Activated naive CD4-positive, alpha-beta T cell treated with anti-CD3 and anti-CD28 coated beads, Interleukin-2, amount 50 U/mL, for 24 hours (primary cell): ENCODE data around the gene RXRA.

Experiments used
- H3K27ac Mint-ChIP-seq: one replicate; pipeline ENCODE4 v1.8.0; 2021; ENCODE audit warnings: mild to moderate bottlenecking, mixed read lengths
- H3K27me3 Mint-ChIP-seq: one replicate; pipeline ENCODE4 v1.8.0; 2021; ENCODE audit warnings: mixed read lengths
- H3K36me3 Mint-ChIP-seq: one replicate; pipeline ENCODE4 v1.8.0; 2021; ENCODE audit warnings: mixed read lengths
- H3K4me1 Mint-ChIP-seq: one replicate; pipeline ENCODE4 v1.8.0; 2021; ENCODE audit warnings: mixed read lengths
- H3K4me3 Mint-ChIP-seq: one replicate; pipeline ENCODE4 v1.8.0; 2021; ENCODE audit warnings: mild to moderate bottlenecking, mixed read lengths
- H3K9me3 Mint-ChIP-seq: one replicate; pipeline ENCODE4 v1.8.0; 2021; ENCODE audit warnings: mixed read lengths

The RXRA gene

GRCh38 chr9:134324359-134325095 lies 1.7 kb upstream of the RXRA start:
- peaks cover 10% of the 10 kb centered on the region for H3K4me1 Mint-ChIP-seq
- H3K9me3 Mint-ChIP-seq = no peaks in the 10 kb centered on the region
- H3K27me3 Mint-ChIP-seq = no peaks in the 10 kb centered on the region
- H3K36me3 Mint-ChIP-seq = no peaks in the 10 kb centered on the region
- peak overlapping the region; percentile 23 for H3K27ac Mint-ChIP-seq
- H3K4me3 Mint-ChIP-seq = peak overlapping the region; percentile 60

- peaks cover 10% of the 10 kb centered on the region for H3K4me1 Mint-ChIP-seq
- no peaks in the 10 kb centered on the region for H3K27me3 Mint-ChIP-seq
- H3K4me3 Mint-ChIP-seq = peak overlapping the region; percentile 74
- no peak overlapping the region for H3K27ac Mint-ChIP-seq
- no peaks in the 10 kb centered on the region for H3K9me3 Mint-ChIP-seq
- no peaks in the 10 kb centered on the region for H3K36me3 Mint-ChIP-seq
These were observed 1.0 kb upstream of the RXRA start for GRCh38 chr9:134325096-134325812.

DNA sequence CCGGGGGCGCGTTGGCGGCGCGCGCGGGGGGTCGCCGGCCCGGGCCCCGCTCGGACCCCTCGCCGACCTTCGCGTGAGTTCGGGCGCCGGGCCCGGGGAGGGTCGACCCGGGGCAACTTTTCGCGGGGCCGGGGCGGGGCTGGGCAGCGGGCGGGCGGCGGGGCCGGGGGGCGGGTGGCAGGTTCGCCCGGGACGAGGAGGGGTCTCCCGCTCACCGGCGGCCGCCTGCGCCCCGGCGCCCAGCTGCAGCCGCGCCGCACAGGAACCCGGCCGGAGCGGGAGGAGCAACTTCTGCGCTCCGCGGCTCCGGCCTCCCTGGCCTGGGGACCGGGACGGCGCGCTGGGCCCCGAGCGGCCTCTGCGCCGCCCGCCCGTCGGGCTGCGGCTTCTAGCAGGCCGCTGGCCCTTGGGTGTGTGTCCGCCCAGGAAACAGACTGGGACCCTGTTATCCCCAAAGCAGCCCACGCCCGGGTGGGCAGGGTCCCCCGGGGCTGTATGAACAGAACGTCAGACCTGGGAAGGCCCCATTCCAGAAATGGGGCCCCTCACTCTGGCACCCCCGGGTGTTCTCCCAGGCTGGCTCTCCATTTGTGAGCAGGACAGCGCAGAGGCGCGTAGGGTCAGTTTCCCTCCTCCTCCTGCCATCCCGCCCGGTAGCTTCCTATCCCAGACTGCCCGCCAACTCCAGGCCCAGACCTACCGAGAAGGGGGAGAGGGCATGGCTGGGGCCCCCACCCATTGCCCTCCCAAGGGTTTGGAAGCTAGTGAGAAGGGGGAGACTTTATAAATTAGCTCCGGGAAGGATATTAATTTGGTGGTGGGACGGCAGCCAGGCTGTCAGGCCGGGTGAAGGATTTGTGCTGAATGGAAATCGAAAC lies 708 bp downstream of the RXRA start:
- H3K27ac Mint-ChIP-seq = peak overlapping the region; percentile 17

DNA sequence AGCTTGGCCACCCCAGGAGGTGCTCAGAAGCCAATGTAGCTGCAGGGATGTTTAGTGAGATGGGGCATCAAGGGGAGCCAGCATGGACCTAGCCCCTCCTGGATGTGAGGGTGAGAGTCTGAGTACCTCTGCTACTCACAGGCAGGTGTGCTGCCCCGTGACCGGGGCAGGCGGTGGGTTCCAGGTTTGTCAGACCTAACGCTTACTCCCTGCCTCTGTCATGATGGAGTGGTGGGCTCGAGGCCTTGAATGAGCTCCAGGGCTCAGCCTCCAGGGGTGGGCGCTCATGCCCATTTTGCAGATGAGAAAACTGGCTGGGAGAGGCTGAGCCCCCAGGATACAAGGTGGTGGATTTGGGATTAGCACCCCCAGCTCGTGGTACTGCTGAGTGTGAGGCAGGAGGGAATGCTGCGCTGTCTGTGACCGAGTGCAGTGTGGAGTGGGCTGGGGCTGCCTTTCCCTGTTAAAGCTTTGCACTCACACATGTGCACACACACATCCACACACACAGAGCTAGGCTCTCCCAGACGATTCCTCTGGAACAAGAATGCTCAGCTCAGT lies 1.5 kb downstream of the RXRA start:
- H3K36me3 Mint-ChIP-seq = no peaks in the 10 kb centered on the region
- peak overlapping the region; percentile 59 for H3K4me3 Mint-ChIP-seq
- no peaks in the 10 kb centered on the region for H3K9me3 Mint-ChIP-seq
- H3K27ac Mint-ChIP-seq = no peak overlapping the region
- H3K4me1 Mint-ChIP-seq = peaks cover 14% of the 10 kb centered on the region
- H3K27me3 Mint-ChIP-seq = no peaks in the 10 kb centered on the region

More for the DNA sequence above, 708 bp downstream of the RXRA start:
- H3K4me3 Mint-ChIP-seq = peak overlapping the region; percentile 59
- H3K36me3 Mint-ChIP-seq = no peaks in the 10 kb centered on the region
- H3K4me1 Mint-ChIP-seq = peaks cover 14% of the 10 kb centered on the region
- no peaks in the 10 kb centered on the region for H3K9me3 Mint-ChIP-seq
- H3K27me3 Mint-ChIP-seq = no peaks in the 10 kb centered on the region

GRCh38 chr9:134328341-134328840 lies 2.1 kb downstream of the RXRA start:
- H3K36me3 Mint-ChIP-seq = no peaks in the 10 kb centered on the region
- peak overlapping the region; percentile 59 for H3K4me3 Mint-ChIP-seq
- H3K4me1 Mint-ChIP-seq = peaks cover 14% of the 10 kb centered on the region
- no peaks in the 10 kb centered on the region for H3K9me3 Mint-ChIP-seq
- H3K27me3 Mint-ChIP-seq = no peaks in the 10 kb centered on the region
- H3K27ac Mint-ChIP-seq = no peak overlapping the region

- no peaks in the 10 kb centered on the region for H3K9me3 Mint-ChIP-seq
- no peak overlapping the region for H3K4me3 Mint-ChIP-seq
- no peaks in the 10 kb centered on the region for H3K36me3 Mint-ChIP-seq
- H3K27ac Mint-ChIP-seq = no peak overlapping the region
- no peaks in the 10 kb centered on the region for H3K27me3 Mint-ChIP-seq
- H3K4me1 Mint-ChIP-seq = peaks cover 14% of the 10 kb centered on the region
These were observed 2.8 kb downstream of the RXRA start for GRCh38 chr9:134328841-134329575.

DNA sequence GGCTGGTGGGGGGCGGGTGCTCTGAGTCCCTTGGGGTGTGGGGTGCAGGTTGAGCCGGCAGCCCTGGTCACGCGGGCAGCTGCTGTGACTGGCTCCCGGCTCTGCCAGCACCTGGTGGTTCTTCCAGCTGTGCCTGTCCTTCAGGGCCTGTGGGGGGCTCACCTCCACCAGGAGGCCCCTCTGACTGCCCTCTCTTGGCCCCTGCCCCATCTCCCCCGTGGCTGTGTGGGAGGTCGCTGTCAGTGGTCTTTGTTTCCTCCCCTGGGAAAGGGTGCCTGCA lies 3.3 kb downstream of the RXRA start:
- Mint-ChIP-seq H3K27ac (no peak overlapping the region), H3K4me3 (no peak overlapping the region), H3K4me1 (peaks cover 14% of the 10 kb centered on the region), H3K36me3 (no peaks in the 10 kb centered on the region), H3K27me3 (no peaks in the 10 kb centered on the region), H3K9me3 (no peaks in the 10 kb centered on the region)

DNA sequence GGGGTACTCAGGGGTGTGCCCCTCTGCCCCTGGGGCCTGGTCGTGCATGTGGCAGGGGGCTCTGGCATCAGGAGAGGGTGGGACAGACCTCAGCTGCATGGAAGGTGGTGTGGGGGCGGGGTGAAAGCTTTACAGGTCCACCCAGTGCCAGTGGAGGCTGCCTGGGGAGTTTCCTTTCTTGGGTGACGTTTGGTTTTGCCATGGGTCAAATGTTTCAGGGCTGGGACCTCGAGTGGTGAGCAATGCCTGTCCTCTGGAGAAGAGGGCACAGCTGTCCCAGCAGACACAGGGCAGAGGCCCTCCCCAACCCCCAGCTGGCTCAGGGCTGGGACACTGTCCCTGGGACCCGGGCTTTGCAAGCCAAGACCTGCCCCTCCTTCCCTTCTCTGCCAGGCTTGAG lies 3.6 kb downstream of the RXRA start:
- Mint-ChIP-seq H3K27me3 (no peaks in the 10 kb centered on the region), H3K36me3 (no peaks in the 10 kb centered on the region), H3K27ac (no peak overlapping the region), H3K4me3 (no peak overlapping the region), H3K4me1 (peaks cover 14% of the 10 kb centered on the region), H3K9me3 (no peaks in the 10 kb centered on the region)

DNA sequence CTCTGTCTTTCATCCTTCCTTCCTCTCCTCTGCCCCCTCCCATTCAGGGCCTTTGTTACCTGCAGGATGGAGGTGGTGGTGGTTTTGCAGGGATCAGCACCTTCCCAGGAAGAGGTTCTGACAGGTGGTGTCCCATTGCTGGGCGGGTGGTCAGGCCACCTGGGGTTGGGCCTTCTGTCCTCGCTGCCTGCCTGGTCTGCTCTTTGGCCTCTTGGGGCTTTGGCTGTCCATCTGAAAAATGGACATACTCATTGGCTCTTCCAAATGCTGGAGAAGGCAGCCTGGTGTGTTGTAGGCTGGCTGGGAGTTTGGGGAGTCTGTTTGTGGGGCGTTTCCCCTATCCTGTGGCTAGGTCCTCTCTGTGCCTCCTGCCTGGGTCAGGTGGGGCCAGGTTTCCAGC lies 4.3 kb downstream of the RXRA start:
- Mint-ChIP-seq H3K4me3 (no peak overlapping the region), H3K36me3 (no peaks in the 10 kb centered on the region)

DNA sequence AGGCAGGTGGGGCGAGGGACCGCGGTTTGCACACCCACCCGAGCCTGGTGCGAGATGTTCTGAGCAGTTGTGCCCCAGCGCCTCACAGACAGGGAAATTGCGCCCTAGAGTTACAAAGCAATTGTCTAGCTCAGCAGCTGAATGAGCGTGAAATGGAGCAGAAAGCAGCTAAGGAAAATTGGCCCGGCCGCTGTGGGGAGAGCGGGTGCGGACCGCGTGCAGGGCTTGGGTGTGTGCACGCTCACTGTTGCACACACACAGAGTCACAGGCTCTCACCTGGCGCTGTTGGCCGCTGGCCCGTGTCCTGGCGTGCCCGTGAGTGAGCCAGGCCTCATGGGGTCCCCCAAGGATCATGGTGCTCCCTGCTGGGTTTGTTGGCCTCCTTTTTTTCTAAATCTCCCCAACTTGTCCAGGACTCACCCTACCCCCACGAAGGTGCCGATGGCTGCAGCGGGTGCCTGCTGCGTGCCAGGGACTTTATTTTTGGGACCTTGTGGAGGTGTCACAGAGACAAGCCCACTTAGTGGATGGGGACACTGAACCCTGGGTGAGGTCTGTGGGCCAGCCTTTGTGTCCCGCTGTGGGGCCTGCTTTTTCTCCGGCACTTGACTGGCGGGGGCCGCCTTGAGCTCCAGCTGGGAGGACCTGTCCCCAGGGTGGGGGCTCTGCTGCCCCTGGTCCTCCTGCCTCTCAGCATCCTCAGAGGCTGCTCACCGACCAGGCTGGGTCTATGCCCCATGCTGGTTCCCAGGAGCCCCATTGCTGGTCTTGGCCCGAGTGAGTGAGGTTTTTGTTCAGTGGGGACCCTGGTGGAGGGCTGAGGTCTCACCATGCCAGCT lies 5.2 kb downstream of the RXRA start:
- H3K27ac Mint-ChIP-seq = no peak overlapping the region

More for the DNA sequence above, 4.3 kb downstream of the RXRA start:
- peaks cover 14% of the 10 kb centered on the region for H3K4me1 Mint-ChIP-seq
- H3K27me3 Mint-ChIP-seq = no peaks in the 10 kb centered on the region
- H3K27ac Mint-ChIP-seq = no peak overlapping the region
- H3K9me3 Mint-ChIP-seq = no peaks in the 10 kb centered on the region

DNA sequence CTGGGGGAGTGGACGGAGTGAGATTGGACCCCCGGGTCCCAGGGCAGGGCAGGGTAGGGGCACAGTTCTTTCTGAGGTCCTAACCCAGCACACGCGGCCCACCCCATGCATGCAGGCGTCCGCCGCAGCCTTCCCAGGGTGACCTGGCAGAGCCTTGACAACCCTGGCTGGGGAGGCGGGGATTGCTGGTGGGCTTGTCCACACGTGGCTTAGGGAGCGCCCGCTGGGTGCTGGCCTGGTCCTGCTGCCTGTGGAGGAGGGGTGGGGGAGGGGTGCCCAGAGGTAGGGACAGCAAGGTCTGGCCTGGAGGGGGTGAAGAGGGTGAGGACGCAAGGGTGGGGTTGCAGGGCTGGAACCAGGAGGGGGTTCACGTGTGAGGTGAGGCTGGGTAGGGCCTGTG lies 6.0 kb downstream of the RXRA start:
- H3K36me3 Mint-ChIP-seq = no peaks in the 10 kb centered on the region
- H3K27ac Mint-ChIP-seq = no peak overlapping the region
- peaks cover 13% of the 10 kb centered on the region for H3K4me1 Mint-ChIP-seq
- no peaks in the 10 kb centered on the region for H3K27me3 Mint-ChIP-seq
- H3K4me3 Mint-ChIP-seq = no peak overlapping the region
- H3K9me3 Mint-ChIP-seq = no peaks in the 10 kb centered on the region

More for the DNA sequence above, 5.2 kb downstream of the RXRA start:
- Mint-ChIP-seq H3K4me1 (peaks cover 14% of the 10 kb centered on the region), H3K36me3 (no peaks in the 10 kb centered on the region), H3K4me3 (no peak overlapping the region), H3K9me3 (no peaks in the 10 kb centered on the region), H3K27me3 (no peaks in the 10 kb centered on the region)

DNA sequence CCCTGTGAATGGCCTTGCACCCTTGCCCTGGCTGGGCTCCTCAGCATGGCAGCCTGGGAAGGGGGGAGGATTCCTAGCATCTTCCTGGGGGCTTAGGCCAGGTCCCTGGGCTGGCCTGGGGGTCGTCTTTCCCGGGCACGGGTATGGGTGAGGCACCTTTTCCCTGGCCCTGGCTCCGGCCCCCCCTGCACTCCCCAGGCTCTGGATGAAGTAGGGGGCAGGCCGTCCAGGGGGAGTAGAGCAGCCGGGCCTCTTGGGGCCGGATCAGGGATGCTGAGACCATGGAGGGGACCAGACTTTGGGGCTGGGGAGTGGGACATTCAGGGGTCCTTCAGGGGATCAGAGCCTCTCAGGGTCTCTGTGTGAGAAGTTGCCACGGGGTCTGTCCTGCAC lies 6.6 kb downstream of the RXRA start:
- Mint-ChIP-seq H3K36me3 (no peaks in the 10 kb centered on the region), H3K9me3 (no peaks in the 10 kb centered on the region), H3K4me1 (peaks cover 13% of the 10 kb centered on the region), H3K27ac (no peak overlapping the region), H3K27me3 (no peaks in the 10 kb centered on the region), H3K4me3 (no peak overlapping the region)

GRCh38 chr9:134333234-134333873 lies 7.1 kb downstream of the RXRA start:
- no peak overlapping the region for H3K27ac Mint-ChIP-seq
- H3K9me3 Mint-ChIP-seq = no peaks in the 10 kb centered on the region
- H3K27me3 Mint-ChIP-seq = no peaks in the 10 kb centered on the region
- H3K4me1 Mint-ChIP-seq = peaks cover 13% of the 10 kb centered on the region
- H3K4me3 Mint-ChIP-seq = no peak overlapping the region
- no peaks in the 10 kb centered on the region for H3K36me3 Mint-ChIP-seq
